GM21423 (cell line): ENCODE measurements around the gene AKIRIN1.
A peak's percentile ranks its signal among the peaks of the same experiment; 100 is the strongest.
"Not testable (repeated sequence)": the region's sequence is repeated elsewhere in the genome, so short reads cannot be mapped to it uniquely, and the experiment has no call there.

Experiments
- ATAC-seq: cut with Tn5 transposase; IDR thresholded peaks from one replicate; pipeline ENCODE4 v1.9.1; 2021; ENCODE audit warnings: mild to moderate bottlenecking, moderate library complexity; ENCODE audit not compliant: unreplicated experiment

Gene AKIRIN1

GRCh38 chr1:38990738-38991637, at the start of gene AKIRIN1:
Gene AKIRIN1 (plus strand): TSS chr1:38991276. CDS start chr1:38991381, 105 bp downstream.
- peak; percentile 94 for ATAC-seq

- ATAC-seq: no peak
Observed at GRCh38 chr1:38941527-38942019, 49.5 kb upstream of the AKIRIN1 start, which contains the start of gene RHBDL2. Gene RHBDL2 (minus strand): TSS chr1:38941830. CDS start chr1:38919212, 22,618 bp downstream.

GRCh38 chr1:38942664-38943428, 48.2 kb upstream of the AKIRIN1 start:
- no peak for ATAC-seq

- ATAC-seq: no peak
Observed at GRCh38 chr1:38944547-38944946, 46.5 kb upstream of the AKIRIN1 start.

GRCh38 chr1:38950553-38950952, 40.5 kb upstream of the AKIRIN1 start:
- no peak for ATAC-seq

GRCh38 chr1:38953433-38953860, 37.6 kb upstream of the AKIRIN1 start:
- no peak for ATAC-seq

GRCh38 chr1:38958967-38959366, 32.1 kb upstream of the AKIRIN1 start:
- ATAC-seq: no peak

- ATAC-seq: no peak
Observed at GRCh38 chr1:38962113-38962512, 29.0 kb upstream of the AKIRIN1 start.

- no peak for ATAC-seq
Observed at GRCh38 chr1:38962560-38962959, 28.5 kb upstream of the AKIRIN1 start.

GRCh38 chr1:38964140-38964548, 26.9 kb upstream of the AKIRIN1 start:
- ATAC-seq: no peak

- ATAC-seq: not testable (repeated sequence)
Observed at GRCh38 chr1:38973145-38973544, 17.9 kb upstream of the AKIRIN1 start.

- ATAC-seq: no peak
Observed at GRCh38 chr1:38973659-38974437, 17.2 kb upstream of the AKIRIN1 start.

- not testable (repeated sequence) for ATAC-seq
Observed at GRCh38 chr1:38977399-38978244, 13.5 kb upstream of the AKIRIN1 start.

GRCh38 chr1:38978245-38978542, 12.9 kb upstream of the AKIRIN1 start:
- not testable (repeated sequence) for ATAC-seq

GRCh38 chr1:38979380-38979779, 11.7 kb upstream of the AKIRIN1 start:
- not testable (repeated sequence) for ATAC-seq

- no peak for ATAC-seq
Observed at GRCh38 chr1:38989979-38990378, 1.1 kb upstream of the AKIRIN1 start.

GRCh38 chr1:38990386-38990737, 714 bp upstream of the AKIRIN1 start:
- ATAC-seq: no peak

GRCh38 chr1:38991638-38992411, 749 bp downstream of the AKIRIN1 start:
- peak; percentile 1 for ATAC-seq

- no peak for ATAC-seq
Observed at GRCh38 chr1:38992412-38993111, 1.5 kb downstream of the AKIRIN1 start.
